Sigmoid colon (tissue), 7 donors: Measurements from ENCODE around the gene LCLAT1. TPM values are rescaled to one million over a fixed set of nuclear protein-coding genes. Genes with fewer than 3 reads are reported as not detected.

Experiments used
- DNase-seq: peaks from one replicate; pipeline ENCODE4 v3.0.0-alpha.2; 2019
- H3K27ac ChIP-seq, 4 donors: fragments of 200-600 bp; sonication (generic); one replicate each; pipeline ENCODE4 v1.5.1; 2016 to 2019; ENCODE audit warnings: mild to moderate bottlenecking in 1 of 4
- H3K27me3 ChIP-seq, 3 donors: fragments of 200-600 bp; sonication (generic); one replicate each; pipeline ENCODE4 v1.5.1; 2019; ENCODE audit warnings: mild to moderate bottlenecking in 1 of 3
- H3K36me3 ChIP-seq, 4 donors: fragments of 200-600 bp; sonication (generic); one replicate each; pipeline ENCODE4 v1.5.1; 2016 to 2019
- H3K4me1 ChIP-seq, 4 donors: fragments of 200-600 bp; sonication (generic); one replicate each; pipeline ENCODE4 v1.5.1; 2017 to 2019
- H3K4me3 ChIP-seq, 4 donors: fragments of 200-600 bp; sonication (generic); one replicate each; pipeline ENCODE4 v1.5.1; 2017 to 2019; ENCODE audit warnings: mild to moderate bottlenecking in 2 of 4, moderate library complexity in 1 of 4
- H3K9me3 ChIP-seq, 4 donors: fragments of 200-600 bp in 3 of 4; sonication (generic) in 3 of 4; one replicate each; pipeline versions ENCODE4 v1.5.1 to v1.6.1; 2013 to 2019
- EP300 ChIP-seq, 4 donors: sonication (generic); formaldehyde crosslinking; IDR thresholded peaks; one replicate each; pipeline ENCODE4 v1.6.1; 2017; ENCODE audit warnings: antibody characterized with exemption in 4 of 4
- POLR2A ChIP-seq, 2 donors: fragments of 450-650 bp; IDR thresholded peaks; one replicate each; pipeline ENCODE4 v1.6.1; 2016; ENCODE audit warnings: antibody characterized with exemption in 2 of 2, mild to moderate bottlenecking in 2 of 2, moderate library complexity in 2 of 2
- POLR2AphosphoS5 ChIP-seq, 4 donors: sonication (generic); formaldehyde crosslinking; IDR thresholded peaks; one replicate each; pipeline ENCODE4 v1.6.1; 2017; ENCODE audit warnings: antibody characterized with exemption in 4 of 4
- WGBS, 2 donors: extraction: QIAGEN DNeasy Blood & Tissue Kit; methylation state at CpG; one replicate each; pipeline ENCODE4 v1.1.7; 2013; 5-methylcytosine and 5-hydroxymethylcytosine counted together
- intact Hi-C: fragments of 100-400 bp; cut with DNase I; formaldehyde crosslinking; loops from one replicate; pipeline ENCODE4 v1.15.1; 2023
- polyA plus RNA-seq, 3 donors: library from polyadenylated mRNA; stranded (reverse); fragments of 200-250 nt; gene quantifications; one replicate each; pipeline ENCODE4 v1.2.3, GENCODE V29; 2013
- total RNA-seq, 4 donors: library from RNA; depleted of rRNA; stranded (reverse); fragments of >200 nt; gene quantifications; one replicate each; pipeline ENCODE4 v1.1.0, GENCODE V29; 2016
- TF ChIP-seq, protein P1 (sequence below), 4 experiments: fragments of 450-650 bp in 3 of 4; fragments of 200-600 bp in 1 of 4; IDR thresholded peaks; one replicate each; pipeline ENCODE4 v1.5.1; 2016 to 2019; ENCODE audit warnings: antibody characterized with exemption in 4 of 4, mild to moderate bottlenecking in 3 of 4, moderate library complexity in 2 of 4
- donor health status: healthy with polysubstance abuse.
- donor health status: Bipolar disorder and iron deficiency.
- donor health status: healthy.

The LCLAT1 gene
- total and polyA plus RNA-seq, 7 donors, result 1.2 to 17.2 (median 10.0) TPM

DNA sequence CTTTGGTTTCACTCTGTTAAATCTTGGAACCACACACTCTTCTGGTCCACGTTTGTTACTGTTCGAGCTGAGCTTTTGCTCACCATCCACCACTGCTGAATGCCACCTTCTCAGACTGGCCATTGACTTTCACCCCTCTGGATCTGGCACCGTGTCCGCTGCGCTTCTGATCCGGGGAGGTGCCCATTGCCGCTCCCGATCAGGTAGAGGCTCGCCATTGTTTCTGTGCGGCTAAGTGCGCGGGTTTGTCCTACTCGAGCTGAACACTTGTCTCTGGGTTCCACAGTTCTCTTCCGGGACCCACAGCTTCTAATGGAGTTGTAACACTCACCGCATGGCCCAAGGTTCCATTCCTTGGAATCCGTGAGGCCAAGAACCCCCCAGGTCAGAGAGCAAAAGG, 72.8 kb downstream of the LCLAT1 start:
- TF ChIP-seq POLR2AphosphoS5 (IDR thresholded peaks at IDR 0.05) (no peak), POLR2A (IDR thresholded peaks at IDR 0.05) (no peak), EP300 (IDR thresholded peaks at IDR 0.05) (no peak)
- TF ChIP-seq, protein P1, sequence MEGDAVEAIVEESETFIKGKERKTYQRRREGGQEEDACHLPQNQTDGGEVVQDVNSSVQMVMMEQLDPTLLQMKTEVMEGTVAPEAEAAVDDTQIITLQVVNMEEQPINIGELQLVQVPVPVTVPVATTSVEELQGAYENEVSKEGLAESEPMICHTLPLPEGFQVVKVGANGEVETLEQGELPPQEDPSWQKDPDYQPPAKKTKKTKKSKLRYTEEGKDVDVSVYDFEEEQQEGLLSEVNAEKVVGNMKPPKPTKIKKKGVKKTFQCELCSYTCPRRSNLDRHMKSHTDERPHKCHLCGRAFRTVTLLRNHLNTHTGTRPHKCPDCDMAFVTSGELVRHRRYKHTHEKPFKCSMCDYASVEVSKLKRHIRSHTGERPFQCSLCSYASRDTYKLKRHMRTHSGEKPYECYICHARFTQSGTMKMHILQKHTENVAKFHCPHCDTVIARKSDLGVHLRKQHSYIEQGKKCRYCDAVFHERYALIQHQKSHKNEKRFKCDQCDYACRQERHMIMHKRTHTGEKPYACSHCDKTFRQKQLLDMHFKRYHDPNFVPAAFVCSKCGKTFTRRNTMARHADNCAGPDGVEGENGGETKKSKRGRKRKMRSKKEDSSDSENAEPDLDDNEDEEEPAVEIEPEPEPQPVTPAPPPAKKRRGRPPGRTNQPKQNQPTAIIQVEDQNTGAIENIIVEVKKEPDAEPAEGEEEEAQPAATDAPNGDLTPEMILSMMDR (IDR thresholded peaks at IDR 0.05), result no peak
- Histone ChIP-seq H3K27me3 (no peaks in the 10 kb centered on the region), H3K4me3 (no peak overlapping the region), H3K36me3 (peaks cover 0 to 10% (median 0%) of the 10 kb centered on the region in 4 donors), H3K4me1 (peaks cover 0 to 8% (median 5%) of the 10 kb centered on the region in 4 donors), H3K27ac (no peak overlapping the region), H3K9me3 (peaks cover 0 to 5% (median 0%) of the 10 kb centered on the region in 4 donors)
- no peak for DNase-seq
- 98 to 99% methylated on average over 16 of the region's 16 CpGs for WGBS, 2 donors
- intact Hi-C loops, result no loop called here

DNA sequence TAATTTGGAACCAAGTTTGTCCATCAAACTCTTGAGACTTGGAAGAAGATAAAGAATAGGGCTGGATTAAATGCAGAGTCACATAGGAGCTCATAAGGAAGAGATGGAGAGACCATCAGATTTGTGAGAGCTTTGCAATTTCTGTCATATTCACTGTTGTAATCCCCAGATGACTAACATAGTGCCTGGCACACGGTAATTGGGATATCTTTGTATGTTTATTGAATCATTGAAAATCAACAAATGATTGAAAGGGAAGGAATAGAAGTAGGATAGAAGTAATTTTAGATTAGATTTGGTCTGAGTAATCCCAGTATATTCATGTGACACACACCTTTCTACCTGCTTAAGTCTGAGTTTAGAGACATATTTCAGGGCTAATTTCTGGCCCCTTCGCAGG, 75.4 kb downstream of the LCLAT1 start:
- H3K4me3 ChIP-seq, result no peak overlapping the region
- H3K4me1 ChIP-seq, result peaks cover 0 to 4% (median 0%) of the 10 kb centered on the region in 4 donors
- peaks cover 0 to 10% (median 0%) of the 10 kb centered on the region in 4 donors for H3K36me3 ChIP-seq
- H3K27me3 ChIP-seq, result no peaks in the 10 kb centered on the region
- no peak overlapping the region for H3K27ac ChIP-seq
- intact Hi-C loops, result no loop called here
- 87 to 98% methylated on average over 2 of the region's 2 CpGs for WGBS, 2 donors
- TF ChIP-seq, protein P1 (IDR thresholded peaks at IDR 0.05), result no peak
- TF ChIP-seq EP300 (IDR thresholded peaks at IDR 0.05), result no peak
- no peak for TF ChIP-seq POLR2AphosphoS5 (IDR thresholded peaks at IDR 0.05)
- TF ChIP-seq POLR2A (IDR thresholded peaks at IDR 0.05), result no peak
- peaks cover 0 to 5% (median 0%) of the 10 kb centered on the region in 4 donors for H3K9me3 ChIP-seq
- DNase-seq, result no peak

DNA sequence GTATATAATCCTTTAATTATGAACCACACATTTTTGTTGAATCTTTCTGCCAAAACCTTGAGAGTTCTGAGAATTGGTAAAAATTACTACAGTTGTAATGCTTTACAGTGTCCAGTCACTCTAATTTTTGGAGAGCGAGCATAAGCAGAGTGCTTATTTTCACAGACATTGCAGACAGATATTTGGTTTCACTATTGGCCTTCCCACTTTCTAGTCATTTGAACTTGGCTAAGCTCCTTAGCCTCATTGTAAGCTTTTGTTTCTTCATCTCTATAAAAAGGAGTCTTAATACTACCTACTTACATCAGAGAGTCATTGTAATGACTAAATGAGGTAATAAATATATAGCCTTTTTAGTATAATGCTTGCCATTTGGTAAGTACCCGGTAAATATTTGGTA, 80.4 kb downstream of the LCLAT1 start:
- no peaks in the 10 kb centered on the region for H3K36me3 ChIP-seq
- intact Hi-C loops, result no loop called here
- H3K9me3 ChIP-seq, result no peaks in the 10 kb centered on the region
- WGBS, 2 donors, result 89 to 93% methylated on average over 2 of the region's 2 CpGs
- no peak for TF ChIP-seq POLR2A (IDR thresholded peaks at IDR 0.05)
- H3K4me3 ChIP-seq, result no peak overlapping the region
- peak overlapping the region in 3 of 4 donors; percentile 40 to 61 (median 42) for H3K27ac ChIP-seq
- no peak for DNase-seq
- no peaks in the 10 kb centered on the region for H3K27me3 ChIP-seq
- peaks cover 0 to 25% (median 10%) of the 10 kb centered on the region in 4 donors for H3K4me1 ChIP-seq

DNA sequence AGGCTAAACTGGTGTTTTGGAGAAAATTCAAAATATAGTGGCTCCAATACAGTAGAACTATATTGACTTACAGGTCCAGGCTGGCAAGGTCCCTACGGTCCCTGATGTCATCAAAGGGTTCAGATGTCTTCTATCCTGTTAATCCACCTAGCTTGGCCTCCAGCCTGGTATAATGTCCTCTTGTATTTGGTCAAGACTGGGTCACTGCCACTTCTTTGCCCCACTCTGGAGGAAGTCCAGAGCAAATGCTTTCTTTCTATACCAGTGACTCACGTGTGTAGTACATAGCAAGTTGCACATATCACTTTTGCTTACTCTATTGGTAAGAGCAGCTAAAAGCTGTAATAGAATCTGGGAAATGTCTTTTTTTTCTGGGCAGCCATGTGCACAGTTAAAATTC, 80.8 kb downstream of the LCLAT1 start:
- TF ChIP-seq EP300 (IDR thresholded peaks at IDR 0.05), result no peak
- intact Hi-C loops, result no loop called here
- WGBS, 2 donors, result 92% methylated on average over 2 of the region's 2 CpGs
- H3K4me1 ChIP-seq, result peaks cover 0 to 25% (median 10%) of the 10 kb centered on the region in 4 donors
- H3K36me3 ChIP-seq, result no peaks in the 10 kb centered on the region
- H3K9me3 ChIP-seq, result no peaks in the 10 kb centered on the region
- no peak for DNase-seq
- no peak overlapping the region for H3K4me3 ChIP-seq
- peak overlapping the region in 3 of 4 donors; percentile 40 to 61 (median 42) for H3K27ac ChIP-seq
- H3K27me3 ChIP-seq, result no peaks in the 10 kb centered on the region

DNA sequence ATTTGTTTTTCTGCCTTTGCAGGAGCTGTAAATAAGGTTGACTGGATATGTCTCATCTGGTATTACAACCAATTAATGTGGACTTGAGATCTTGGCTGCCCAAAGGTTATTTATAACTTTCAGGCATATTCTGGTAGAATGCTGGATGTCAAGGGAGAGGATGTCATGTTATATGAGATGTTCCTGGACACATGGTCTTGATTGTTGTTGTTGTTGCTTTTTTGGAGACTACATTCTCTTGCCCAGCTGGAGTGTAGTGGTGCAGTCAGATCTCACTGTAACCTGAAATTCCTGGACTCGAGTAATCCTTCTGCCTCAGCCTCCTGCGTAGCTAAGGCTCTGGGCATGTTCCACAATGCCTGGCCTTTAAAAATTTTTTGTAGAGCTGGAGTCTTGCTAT, 83.3 kb downstream of the LCLAT1 start:
- intact Hi-C loops, result no loop called here
- H3K27me3 ChIP-seq, result no peaks in the 10 kb centered on the region
- H3K27ac ChIP-seq, result no peak overlapping the region
- H3K9me3 ChIP-seq, result no peaks in the 10 kb centered on the region
- no peak for DNase-seq
- H3K4me3 ChIP-seq, result no peak overlapping the region
- TF ChIP-seq, protein P1 (IDR thresholded peaks at IDR 0.05), result no peak
- TF ChIP-seq POLR2A (IDR thresholded peaks at IDR 0.05), result no peak
- TF ChIP-seq POLR2AphosphoS5 (IDR thresholded peaks at IDR 0.05), result no peak
- no peak for TF ChIP-seq EP300 (IDR thresholded peaks at IDR 0.05)
- H3K4me1 ChIP-seq, result peaks cover 0 to 25% (median 10%) of the 10 kb centered on the region in 4 donors
- WGBS, 2 donors, result 95 to 98% methylated on average over 2 of the region's 2 CpGs
- peaks cover 0 to 23% (median 0%) of the 10 kb centered on the region in 4 donors for H3K36me3 ChIP-seq

DNA sequence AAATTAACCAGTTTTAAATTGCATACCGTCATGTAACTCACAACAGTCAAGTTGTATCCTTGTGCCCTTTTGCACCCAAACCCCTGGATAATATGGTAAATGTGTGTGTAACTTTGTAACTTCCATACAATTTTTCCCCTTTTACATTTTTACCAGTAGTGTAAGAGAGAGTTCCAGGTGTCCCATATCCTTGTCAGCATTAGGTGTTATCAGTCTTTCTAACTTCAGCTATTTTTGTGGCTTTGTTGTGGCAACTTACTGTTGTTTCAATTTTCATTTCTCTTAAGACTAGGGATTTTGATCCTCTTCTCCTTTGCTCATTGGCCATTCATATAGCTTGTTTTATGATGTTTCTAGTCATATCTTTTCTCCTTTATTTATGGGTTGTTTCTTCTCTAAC, 94.6 kb downstream of the LCLAT1 start:
- WGBS, 2 donors, result 90 to 92% methylated on average over 1 of the region's 1 CpG
- no peaks in the 10 kb centered on the region for H3K27me3 ChIP-seq
- no peak for DNase-seq
- H3K9me3 ChIP-seq, result no peaks in the 10 kb centered on the region
- intact Hi-C loops, result no loop called here
- H3K4me3 ChIP-seq, result no peak overlapping the region
- TF ChIP-seq POLR2AphosphoS5 (IDR thresholded peaks at IDR 0.05), result no peak
- TF ChIP-seq EP300 (IDR thresholded peaks at IDR 0.05), result no peak
- TF ChIP-seq, protein P1 (IDR thresholded peaks at IDR 0.05), result no peak
- TF ChIP-seq POLR2A (IDR thresholded peaks at IDR 0.05), result no peak
- H3K4me1 ChIP-seq, result peaks cover 0 to 9% (median 3%) of the 10 kb centered on the region in 4 donors
- no peaks in the 10 kb centered on the region for H3K36me3 ChIP-seq
- H3K27ac ChIP-seq, result no peak overlapping the region
